NCI-H460 (cell line): Measurements from ENCODE around the gene CCDC117. TPM values are rescaled to one million over a fixed set of nuclear protein-coding genes. Genes with fewer than 3 reads are reported as not detected.
A peak's percentile ranks its signal among the peaks of the same experiment; 100 is the strongest.
"Not testable (repeated sequence)": the region's sequence is repeated elsewhere in the genome, so short reads cannot be mapped to it uniquely, and the experiment has no call there.

Experiments used
- DNase-seq: peaks from one replicate; pipeline ENCODE4 v3.0.0-alpha.2; 2016; ENCODE audit warnings: low read depth; ENCODE audit errors: extremely low read depth
- small RNA-seq, 2 experiments: library from RNA; depleted of rRNA; stranded (forward); fragments of <200 nt; gene quantifications; one replicate each; pipeline ENCODE3, GENCODE V24; 2014
- total RNA-seq: library from RNA; depleted of rRNA; stranded (reverse); fragments of >200 nt; shearing (Covaris generic); gene quantifications from 2 replicates; pipeline ENCODE4 v1.2.3, GENCODE V29; 2014; rRNA removed

CCDC117 gene
- total RNA-seq, 1 experiment from 2014 or later = 21.5 TPM

DNA sequence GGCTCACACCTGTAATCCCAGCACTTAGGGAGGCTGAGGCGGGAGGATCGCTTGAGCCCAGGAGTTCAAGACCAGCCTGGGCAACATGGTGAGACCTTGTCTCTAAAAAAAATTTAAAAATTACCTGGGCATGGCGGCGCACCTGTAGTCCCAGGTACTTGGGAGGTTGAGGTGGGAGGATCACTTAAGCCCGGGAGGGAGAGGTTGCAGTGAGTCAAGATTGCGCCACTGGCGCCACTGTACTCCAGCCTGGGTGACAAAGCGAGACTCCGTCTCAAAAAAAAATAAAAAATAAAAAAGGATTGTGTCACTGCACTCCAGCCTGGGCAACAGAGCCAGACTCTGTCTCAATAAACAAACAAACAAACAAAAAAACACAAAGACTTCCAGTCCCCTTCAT lies 52.0 kb downstream of the CCDC117 start:
- not testable (repeated sequence) for DNase-seq

DNA sequence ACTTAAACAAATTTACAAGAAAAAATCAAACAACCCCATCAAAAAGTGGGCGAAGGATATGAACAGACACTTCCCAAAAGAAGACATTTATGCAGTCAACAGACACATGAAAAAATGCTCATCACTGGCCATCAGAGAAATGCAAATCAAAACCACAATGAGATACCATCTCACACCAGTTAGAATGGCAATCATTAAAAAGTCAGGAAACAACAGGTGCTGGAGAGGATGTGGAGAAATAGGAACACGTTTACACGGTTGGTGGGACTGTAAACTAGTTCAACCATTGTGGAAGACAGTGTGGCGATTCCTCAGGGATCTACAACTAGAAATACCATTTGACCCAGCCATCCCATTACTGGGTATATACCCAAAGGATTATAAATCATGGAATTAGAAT lies 53.9 kb downstream of the CCDC117 start:
- not testable (repeated sequence) for DNase-seq

DNA sequence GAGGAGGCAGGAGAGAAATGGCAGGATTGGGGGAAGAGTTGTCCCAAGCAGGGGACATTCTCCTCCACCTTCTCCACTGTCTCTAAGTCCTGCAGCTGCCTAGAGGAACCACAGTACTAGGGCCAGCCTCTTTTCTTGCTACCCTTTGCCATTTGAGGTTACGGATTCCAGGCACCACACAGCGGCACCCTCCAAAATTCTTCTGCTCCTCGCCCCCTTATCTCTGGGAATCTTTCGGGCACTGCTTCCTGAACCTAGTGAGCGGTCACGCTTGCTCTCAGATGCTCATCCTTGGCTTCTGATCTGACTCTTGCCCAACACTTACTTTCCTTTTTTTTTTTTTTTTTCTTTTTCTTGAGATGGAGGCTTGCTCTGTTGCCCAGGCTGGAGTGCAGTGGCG lies 54.4 kb downstream of the CCDC117 start:
- no peak for DNase-seq

DNA sequence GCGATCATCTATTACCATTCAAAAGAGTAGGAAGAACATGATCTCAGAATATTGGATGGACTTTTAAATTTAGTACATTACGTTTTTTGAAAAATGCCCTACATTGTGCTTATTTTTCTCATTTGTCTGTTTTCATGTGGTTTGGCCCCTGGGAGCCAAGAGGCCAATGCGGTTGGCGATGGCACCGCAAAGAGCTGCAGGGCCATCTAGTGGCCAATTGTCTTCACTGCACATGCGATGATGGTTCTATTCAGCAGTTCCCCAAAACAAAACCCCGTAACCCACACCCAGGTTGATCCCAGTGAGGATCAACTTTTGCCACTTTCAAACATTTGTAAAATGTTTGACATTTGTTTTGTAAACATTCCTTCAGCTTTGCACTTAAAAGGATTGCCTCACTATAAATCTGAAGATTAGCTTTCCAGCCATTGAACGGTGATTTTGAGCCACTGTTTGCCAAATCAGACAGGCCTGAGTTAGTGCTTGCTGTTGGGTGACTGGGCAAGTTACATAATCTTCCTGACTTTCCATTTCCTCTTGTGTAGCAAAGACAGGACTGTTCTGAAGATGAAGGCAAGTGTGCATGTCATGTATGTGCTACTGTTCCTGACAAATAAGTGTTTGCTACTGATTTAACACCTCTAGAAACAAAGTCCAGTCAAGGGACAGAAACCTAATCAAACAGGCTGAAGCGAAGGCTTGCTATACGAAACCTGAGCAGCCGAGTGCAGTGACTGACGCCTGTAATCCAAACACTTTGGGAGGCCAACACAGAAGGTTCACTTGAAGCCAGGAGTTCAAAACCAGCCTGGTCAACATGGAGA lies 57.1 kb downstream of the CCDC117 start:
- DNase-seq = peak; percentile 50

DNA sequence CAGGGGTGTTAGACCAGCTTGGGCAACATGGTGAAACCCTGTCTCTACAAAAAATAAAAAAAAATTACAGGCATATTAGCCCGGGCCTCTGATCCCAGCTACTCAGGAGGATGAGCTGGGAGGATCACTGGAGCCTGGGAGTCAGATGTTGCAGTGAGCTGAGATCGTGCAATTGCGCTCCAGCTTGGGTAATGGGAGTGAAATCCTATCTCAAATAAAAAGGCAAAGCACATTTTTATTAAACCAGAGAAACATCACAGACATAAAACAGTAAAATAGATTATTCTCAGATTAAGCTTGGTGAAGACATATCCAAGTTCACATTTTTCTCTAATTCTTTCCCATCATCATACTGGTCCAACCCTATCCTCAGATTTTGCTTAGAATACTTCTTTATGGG lies 57.9 kb downstream of the CCDC117 start:
- no peak for DNase-seq

DNA sequence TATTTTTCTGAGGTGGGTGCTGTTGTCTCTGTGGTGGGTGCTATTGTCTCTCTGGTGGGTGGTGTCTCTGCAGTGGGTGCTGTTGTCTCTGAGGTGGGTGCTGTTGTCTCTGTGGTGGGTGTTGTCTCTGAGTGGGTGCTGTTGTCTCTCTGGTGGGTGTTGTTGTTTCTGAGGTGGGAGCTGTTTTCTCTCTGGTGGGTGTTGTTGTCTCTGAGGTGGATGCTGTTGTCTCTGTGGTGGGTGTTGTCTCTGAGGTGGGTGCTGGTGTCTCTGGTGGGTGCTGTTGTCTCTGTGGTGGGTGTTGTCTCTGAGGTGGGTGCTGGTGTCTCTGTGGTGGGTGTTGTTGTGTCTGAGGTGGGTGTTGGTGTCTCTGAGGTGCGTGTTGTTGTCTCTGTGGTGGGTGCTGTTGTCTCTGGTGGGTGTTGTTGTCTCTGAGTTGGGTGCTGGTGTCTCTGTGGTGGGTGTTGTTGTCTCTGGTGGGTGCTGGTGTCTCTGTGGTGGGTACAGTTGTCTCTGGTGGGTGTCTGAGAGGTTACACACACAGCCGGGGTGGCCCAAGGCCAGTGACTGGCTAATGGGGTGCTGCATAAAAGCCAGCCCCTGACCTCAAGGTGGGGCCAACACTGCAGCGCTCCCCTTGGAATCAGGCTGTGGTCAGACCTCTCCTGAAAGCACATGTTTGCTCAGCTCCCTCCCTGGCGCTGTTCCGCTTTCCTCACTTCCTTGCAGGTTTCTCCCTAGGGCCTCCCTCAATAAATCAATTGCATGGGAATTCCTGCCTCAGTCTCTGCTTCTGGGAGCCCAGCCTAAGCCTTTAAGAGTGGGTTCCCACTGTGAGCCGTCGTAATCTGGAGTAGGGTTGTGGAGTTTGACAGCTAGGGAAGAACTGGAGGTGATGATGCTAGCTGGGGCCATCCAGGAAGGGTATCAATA lies 58.9 kb downstream of the CCDC117 start:
- no peak for DNase-seq

DNA sequence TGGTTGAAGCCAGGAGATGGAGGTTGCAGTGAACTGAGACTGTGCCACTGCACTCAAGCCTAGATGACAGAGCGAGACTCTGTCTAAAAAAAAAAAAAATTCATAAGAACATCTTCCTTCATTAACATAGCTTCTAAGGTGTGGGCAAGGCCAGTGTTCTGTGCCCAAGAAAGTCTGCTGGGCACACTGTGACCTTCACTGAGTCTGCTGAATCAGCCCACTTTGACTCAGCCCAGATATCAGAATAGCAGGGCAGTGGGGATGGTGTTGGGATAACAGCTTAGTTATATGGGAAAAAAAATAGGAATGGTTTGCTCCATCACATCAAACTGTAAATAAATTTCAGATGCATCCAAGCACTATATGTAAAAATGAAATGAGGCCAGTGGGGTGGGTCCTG lies 60.2 kb downstream of the CCDC117 start:
- DNase-seq = no peak

DNA sequence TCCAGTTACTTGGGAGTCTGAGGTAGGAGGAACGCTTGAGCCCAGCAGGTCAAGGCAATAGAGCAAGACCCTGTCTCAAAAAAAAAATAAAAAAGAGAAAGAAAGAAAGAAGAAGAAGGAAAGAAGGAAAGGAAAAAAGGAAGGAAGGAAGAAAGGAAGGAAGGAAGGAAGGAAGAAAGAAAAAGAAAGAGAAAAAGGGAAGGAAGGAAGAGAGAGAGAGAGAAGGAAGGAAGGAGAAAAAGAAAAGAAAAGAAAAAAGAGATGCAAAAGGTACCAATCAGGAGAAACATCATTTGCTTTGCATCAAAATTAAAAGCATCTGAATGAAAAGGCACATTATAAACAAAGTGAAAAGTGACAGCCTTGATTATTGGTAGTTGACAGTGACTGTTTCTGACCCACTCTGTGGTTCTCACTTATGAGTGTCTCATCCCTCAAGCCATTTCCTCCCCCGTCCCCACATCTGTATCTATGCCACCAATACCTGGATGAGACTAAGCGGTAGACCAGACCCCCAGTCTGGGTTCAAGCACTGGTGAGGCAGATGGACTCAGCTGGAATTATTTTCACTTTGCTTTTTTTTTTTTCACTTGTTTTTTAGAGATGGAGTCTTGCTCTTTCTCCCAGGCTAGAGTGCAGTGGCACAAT lies 60.9 kb downstream of the CCDC117 start:
- no peak for DNase-seq

DNA sequence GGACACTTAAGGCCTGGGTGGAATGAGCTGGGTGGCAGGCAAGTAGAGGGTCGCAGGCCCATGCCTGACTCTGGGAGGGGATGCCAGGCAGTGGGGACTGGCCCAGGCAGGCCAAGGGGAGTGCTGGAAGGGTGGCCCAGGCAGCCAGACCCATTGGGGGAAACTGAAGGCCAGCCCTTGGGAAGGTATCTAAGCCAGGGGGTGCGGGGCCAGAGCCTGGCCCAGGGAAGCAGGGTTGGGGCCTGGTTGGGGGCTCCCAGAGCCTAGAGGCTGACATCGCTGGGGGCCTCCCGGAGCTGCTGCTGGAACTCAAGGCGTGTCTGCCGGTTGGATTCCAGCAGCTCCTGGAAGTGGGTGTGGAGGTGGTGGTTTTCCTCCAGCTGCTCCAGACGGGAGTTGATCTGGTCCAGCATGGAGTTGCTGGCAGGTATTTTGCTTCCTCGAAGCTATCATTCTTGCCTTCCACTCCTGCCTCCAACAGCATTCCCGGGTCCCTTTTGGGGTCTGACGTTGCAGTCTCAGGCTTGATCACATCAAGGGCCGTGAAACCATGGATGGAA lies 63.2 kb downstream of the CCDC117 start:
- DNase-seq = no peak

DNA sequence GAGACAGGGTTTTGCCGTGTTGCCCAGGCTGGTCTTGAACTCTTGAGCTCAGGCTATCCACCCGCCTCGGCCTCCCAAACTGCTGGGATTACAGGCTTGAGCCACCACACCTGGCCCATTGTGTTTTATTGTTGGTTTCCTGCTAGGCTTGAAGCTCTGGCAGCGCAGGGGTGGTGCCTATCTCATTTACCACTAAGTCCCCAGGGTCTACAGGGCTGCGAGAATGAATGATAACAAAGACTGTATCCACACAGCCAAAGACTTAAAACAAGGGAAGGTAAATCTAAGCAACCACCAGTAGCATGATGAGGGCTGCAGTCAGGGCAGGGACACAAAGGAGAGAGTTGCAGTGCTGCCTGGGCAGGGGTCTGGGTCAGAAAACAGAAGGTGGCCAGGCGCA lies 65.1 kb downstream of the CCDC117 start:
- DNase-seq = no peak

Small RNA genes within 50 kb of the gene (small RNA-seq; reads per million reads assigned to genes)
- 0 reads per million in 2 experiments for gene Z93930.1

Other genes starting within 250 kb of the CCDC117 start
- 6.6 and 12.1 TPM in 2 replicates for gene TTC28, start 92.9 kb upstream of the CCDC117 start, total RNA-seq
- 65.4 and 77.3 TPM in 2 replicates for gene CHEK2, start 30.9 kb upstream of the CCDC117 start, total RNA-seq
- 14.6 and 23.2 TPM in 2 replicates for gene HSCB, start 30.7 kb upstream of the CCDC117 start, total RNA-seq
- gene XBP1, start 27.9 kb downstream of the CCDC117 start, total RNA-seq = 290 and 298 TPM in 2 replicates
- gene ZNRF3, start 110.9 kb downstream of the CCDC117 start, total RNA-seq = 2.8 and 4.5 TPM in 2 replicates